Keratinocyte (primary cell): ENCODE data around the gene STYK1. TPM values are rescaled to one million over a fixed set of nuclear protein-coding genes. Genes with fewer than 3 reads are reported as not detected.
A peak's percentile ranks its signal among the peaks of the same experiment; 100 is the strongest.

Experiments
- DNase-seq: peaks from one replicate; pipeline ENCODE4 v3.0.0-alpha.2; 2011; ENCODE audit warnings: low read depth, missing footprints, low spot score
- FAIRE-seq: peaks from 2 replicates; lab custom pipeline; 2011; peaks lifted over from hg19 to GRCh38; lab: Jason Lieb, UNC
- H2AFZ ChIP-seq: 2 replicates; pipeline ENCODE4 v1.6.0; 2012; ENCODE audit warnings: low read length, control low read depth, inconsistent platforms; ENCODE audit not compliant: control insufficient read depth
- H3K27ac ChIP-seq: 2 replicates; pipeline ENCODE4 v1.5.1; 2011; ENCODE audit warnings: low read length; ENCODE audit not compliant: control insufficient read depth, insufficient read depth
- H3K27me3 ChIP-seq: 3 replicates; pipeline ENCODE4 v1.6.0; 2011; ENCODE audit warnings: low read length; ENCODE audit not compliant: control insufficient read depth, insufficient read depth; ENCODE audit errors: extremely low read depth
- H3K36me3 ChIP-seq, 2 experiments: 2 replicates in 1 of 2; 3 replicates in 1 of 2; pipeline ENCODE4 v1.5.1; 2011; ENCODE audit warnings: low read length in 2 of 2, mild to moderate bottlenecking in 1 of 2; ENCODE audit not compliant: control insufficient read depth in 2 of 2, insufficient read depth in 2 of 2; ENCODE audit errors: extremely low read depth in 1 of 2
- H3K4me1 ChIP-seq: 3 replicates; pipeline ENCODE4 v1.5.1; 2011; ENCODE audit warnings: low read length; ENCODE audit not compliant: control insufficient read depth, insufficient read depth; ENCODE audit errors: extremely low read depth
- H3K4me2 ChIP-seq: 3 replicates; pipeline ENCODE4 v1.6.0; 2011; ENCODE audit warnings: low read depth, low read length; ENCODE audit not compliant: control insufficient read depth, insufficient read depth; ENCODE audit errors: extremely low read depth
- H3K4me3 ChIP-seq, 3 experiments: fragments of 200-600 bp in 1 of 3; sonication (generic) in 1 of 3; 2 replicates in 2 of 3; 3 replicates in 1 of 3; pipeline ENCODE4 v1.5.1; 2011 to 2016; ENCODE audit warnings: low read length in 3 of 3, mild to moderate bottlenecking in 3 of 3, control low read depth in 2 of 3, inconsistent platforms in 1 of 3, low read depth in 1 of 3, mixed read lengths in 1 of 3, mixed run types in 1 of 3, moderate library complexity in 1 of 3; ENCODE audit not compliant: control insufficient read depth in 2 of 3, insufficient read depth in 2 of 3; ENCODE audit errors: extremely low read depth in 1 of 3
- H3K79me2 ChIP-seq: 2 replicates; pipeline ENCODE4 v1.6.0; 2012; ENCODE audit warnings: low read length; ENCODE audit not compliant: control insufficient read depth, insufficient read depth
- H3K9ac ChIP-seq: 3 replicates; pipeline ENCODE4 v1.6.0; 2011; ENCODE audit warnings: low read length; ENCODE audit not compliant: control insufficient read depth, insufficient read depth; ENCODE audit errors: extremely low read depth
- H3K9me1 ChIP-seq: 3 replicates; pipeline ENCODE4 v1.6.0; 2011; ENCODE audit warnings: low read length; ENCODE audit not compliant: control insufficient read depth, insufficient read depth; ENCODE audit errors: extremely low read depth
- H3K9me3 ChIP-seq: 2 replicates; pipeline ENCODE4 v1.5.1; 2012; ENCODE audit warnings: low read depth, low read length; ENCODE audit not compliant: control insufficient read depth
- H4K20me1 ChIP-seq: 3 replicates; pipeline ENCODE4 v1.6.0; 2011; ENCODE audit warnings: low read length; ENCODE audit not compliant: control insufficient read depth, insufficient read depth; ENCODE audit errors: extremely low read depth
- EZH2 ChIP-seq: IDR thresholded peaks from one replicate; pipeline ENCODE4 v1.6.1; 2012; ENCODE audit warnings: inconsistent platforms, mild to moderate bottlenecking, low read length, moderate library complexity
- dilution Hi-C: fragments of 300-500 bp; cut with MboI; formaldehyde crosslinking; loops from one replicate; pipeline ENCODE4 v1.7.0; 2020; ENCODE audit warnings: low sequenced_read_pairs; ENCODE audit not compliant: extremely low pct_ligation_motif_present
- polyA plus RNA-seq, 5 experiments: library from polyadenylated mRNA; depleted of rRNA in 3 of 5; stranded (reverse) in 3 of 5; stranded (forward) in 1 of 5; unstranded in 1 of 5; fragments of >200 nt; gene quantifications; 1 replicate in 1 of 5; 2 replicates in 3 of 5; 3 replicates in 1 of 5; pipeline versions ENCODE4 v1.2.1 to v1.2.3, GENCODE V29; 2011 to 2012; ENCODE audit warnings: missing spikeins in 2 of 5, low read depth in 1 of 5, low replicate concordance in 1 of 5
- TF ChIP-seq, protein P1 (sequence below), 3 experiments: IDR thresholded peaks in 1 of 3; conservative IDR thresholded peaks in 1 of 3; optimal IDR thresholded peaks in 1 of 3; 2 replicates in 2 of 3; 3 replicates in 1 of 3; pipeline versions ENCODE3 to v1.5.1; 2011; ENCODE audit warnings: low read length in 3 of 3, mild to moderate bottlenecking in 3 of 3, moderate library complexity in 2 of 3, control low read depth in 1 of 3, inconsistent platforms in 1 of 3; ENCODE audit not compliant: insufficient read depth in 2 of 3; ENCODE audit errors: extremely low read depth in 1 of 3

STYK1 gene
- polyA plus RNA-seq, 1 donor (not counting 4 experiments of a cell fraction or from before 2014, with no cell fraction given), result 2.8 TPM

DNA sequence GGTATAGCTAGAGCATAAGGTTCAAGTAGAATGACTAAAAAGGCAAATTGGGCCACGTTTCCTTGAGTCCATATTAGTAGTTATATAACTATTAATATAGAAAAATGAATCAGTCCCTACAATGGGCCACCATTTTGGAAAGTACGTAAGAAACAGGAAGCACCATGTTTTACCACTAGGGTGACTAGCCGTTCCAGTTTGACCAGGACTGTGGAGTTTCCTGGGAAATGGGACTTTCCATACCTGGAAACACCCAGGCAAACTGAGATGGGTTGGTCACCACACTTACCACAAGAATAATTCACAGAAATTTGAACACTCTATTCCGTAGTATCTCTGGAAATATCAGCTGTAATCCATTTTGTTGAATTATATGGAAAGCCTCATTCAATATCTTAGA lies 58.3 kb downstream of the STYK1 start:
- dilution Hi-C loops, result no loop called here
- TF ChIP-seq, protein P1, sequence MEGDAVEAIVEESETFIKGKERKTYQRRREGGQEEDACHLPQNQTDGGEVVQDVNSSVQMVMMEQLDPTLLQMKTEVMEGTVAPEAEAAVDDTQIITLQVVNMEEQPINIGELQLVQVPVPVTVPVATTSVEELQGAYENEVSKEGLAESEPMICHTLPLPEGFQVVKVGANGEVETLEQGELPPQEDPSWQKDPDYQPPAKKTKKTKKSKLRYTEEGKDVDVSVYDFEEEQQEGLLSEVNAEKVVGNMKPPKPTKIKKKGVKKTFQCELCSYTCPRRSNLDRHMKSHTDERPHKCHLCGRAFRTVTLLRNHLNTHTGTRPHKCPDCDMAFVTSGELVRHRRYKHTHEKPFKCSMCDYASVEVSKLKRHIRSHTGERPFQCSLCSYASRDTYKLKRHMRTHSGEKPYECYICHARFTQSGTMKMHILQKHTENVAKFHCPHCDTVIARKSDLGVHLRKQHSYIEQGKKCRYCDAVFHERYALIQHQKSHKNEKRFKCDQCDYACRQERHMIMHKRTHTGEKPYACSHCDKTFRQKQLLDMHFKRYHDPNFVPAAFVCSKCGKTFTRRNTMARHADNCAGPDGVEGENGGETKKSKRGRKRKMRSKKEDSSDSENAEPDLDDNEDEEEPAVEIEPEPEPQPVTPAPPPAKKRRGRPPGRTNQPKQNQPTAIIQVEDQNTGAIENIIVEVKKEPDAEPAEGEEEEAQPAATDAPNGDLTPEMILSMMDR (optimal IDR thresholded peaks at IDR 0.05 in 1 of 3, IDR thresholded peaks at IDR 0.05 in 1 of 3, conservative IDR thresholded peaks at IDR 0.05 in 1 of 3; ENCODE audit: extremely low read depth in 1 of 3, insufficient read depth in 2 of 3, low read length in 3 of 3), result peak; percentile 20 to 26 (median 24)
- TF ChIP-seq EZH2, result no peak
- Histone ChIP-seq H4K20me1 (no peaks in the 10 kb centered on the region), H3K27ac (peak overlapping the region; percentile 58), H3K79me2 (peaks cover 22% of the 10 kb centered on the region), H3K9ac (no peak overlapping the region), H3K9me1 (no peaks in the 10 kb centered on the region), H2AFZ (no peak overlapping the region), H3K9me3 (no peaks in the 10 kb centered on the region), H3K27me3 (no peaks in the 10 kb centered on the region), H3K4me2 (peak overlapping the region; percentile 8), H3K36me3 (peaks cover 0 to 4% of the 10 kb centered on the region in 2 experiments), H3K4me3 (no peak overlapping the region), H3K4me1 (peaks cover 34% of the 10 kb centered on the region)
- no peak for FAIRE-seq
- no peak for DNase-seq

DNA sequence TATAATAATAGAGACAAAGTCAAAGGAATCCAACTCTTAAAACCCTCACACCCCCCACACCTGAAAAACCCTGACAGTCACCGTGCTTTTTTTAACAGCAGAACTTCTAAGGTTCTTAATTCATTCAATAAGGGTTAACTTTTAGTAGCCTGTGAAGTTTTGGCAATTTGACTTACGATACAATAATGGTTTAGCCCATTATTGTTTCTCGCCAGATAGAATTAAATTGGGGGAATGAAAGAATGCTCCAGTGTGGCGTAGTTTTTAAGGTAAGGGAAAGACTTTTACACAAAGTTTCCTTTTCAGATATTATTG lies 59.8 kb downstream of the STYK1 start:
- no peaks in the 10 kb centered on the region for H4K20me1 ChIP-seq

More for the DNA sequence above, 59.8 kb downstream of the STYK1 start:
- Histone ChIP-seq H3K79me2 (peaks cover 22% of the 10 kb centered on the region), H3K4me1 (peaks cover 31% of the 10 kb centered on the region), H3K9me3 (no peaks in the 10 kb centered on the region), H3K36me3 (peaks cover 0 to 3% of the 10 kb centered on the region in 2 experiments), H3K4me3 (peak overlapping the region; percentile 77 to 97 (median 82)), H3K27me3 (no peaks in the 10 kb centered on the region), H3K27ac (peak overlapping the region; percentile 99), H3K4me2 (peak overlapping the region; percentile 86), H3K9me1 (no peaks in the 10 kb centered on the region), H3K9ac (peak overlapping the region; percentile 99), H2AFZ (peak overlapping the region; percentile 90)
- DNase-seq, result no peak
- TF ChIP-seq, protein P1 (optimal IDR thresholded peaks at IDR 0.05 in 1 of 3, IDR thresholded peaks at IDR 0.05 in 1 of 3, conservative IDR thresholded peaks at IDR 0.05 in 1 of 3; ENCODE audit: extremely low read depth in 1 of 3, insufficient read depth in 2 of 3, low read length in 3 of 3), result no peak
- no peak for TF ChIP-seq EZH2
- dilution Hi-C loops, result no loop called here
- FAIRE-seq, result no peak
